ENCODE data around the gene MYH10. TPM values are rescaled to one million over a fixed set of nuclear protein-coding genes. Genes with fewer than 3 reads are reported as not detected.

The MYH10 gene
- total and polyA plus RNA-seq, 4 donors: 205 to 1,963 (median 819) TPM

DNA sequence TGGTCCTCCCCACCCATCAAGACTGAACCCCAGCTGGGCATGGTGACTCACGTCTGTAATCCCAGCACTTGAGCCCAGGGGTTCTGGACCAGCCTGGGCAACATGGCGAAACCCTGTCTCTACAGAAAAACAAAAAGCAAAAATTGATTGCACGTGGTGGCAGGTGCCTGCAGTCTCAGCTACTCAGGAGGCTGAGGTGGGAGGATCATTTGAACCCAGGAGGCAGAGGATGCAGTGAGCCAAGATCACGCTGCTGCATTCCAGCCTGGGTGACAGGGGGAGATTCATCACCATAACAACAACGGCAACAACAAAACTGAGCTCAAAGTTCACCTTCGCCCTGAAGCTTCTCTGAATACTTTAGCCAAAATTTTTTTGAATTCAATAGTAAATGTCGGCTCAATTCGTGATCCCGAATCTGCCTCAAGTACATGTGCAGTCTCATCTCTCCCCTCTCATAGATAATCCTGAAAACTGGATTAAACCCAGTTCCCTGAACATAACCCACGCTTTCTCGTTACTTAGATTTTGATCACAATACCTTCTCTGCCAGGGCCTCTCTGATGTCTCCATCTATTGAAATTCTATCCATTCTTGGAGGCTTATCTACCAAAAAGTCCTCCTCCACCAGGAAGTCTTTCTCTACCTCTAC is 13.5 kb upstream of the MYH10 start:
- intact Hi-C loops (cut with DNase I): no loop called here
- ATAC-seq (ENCODE audit: low FRiP score): no peak

DNA sequence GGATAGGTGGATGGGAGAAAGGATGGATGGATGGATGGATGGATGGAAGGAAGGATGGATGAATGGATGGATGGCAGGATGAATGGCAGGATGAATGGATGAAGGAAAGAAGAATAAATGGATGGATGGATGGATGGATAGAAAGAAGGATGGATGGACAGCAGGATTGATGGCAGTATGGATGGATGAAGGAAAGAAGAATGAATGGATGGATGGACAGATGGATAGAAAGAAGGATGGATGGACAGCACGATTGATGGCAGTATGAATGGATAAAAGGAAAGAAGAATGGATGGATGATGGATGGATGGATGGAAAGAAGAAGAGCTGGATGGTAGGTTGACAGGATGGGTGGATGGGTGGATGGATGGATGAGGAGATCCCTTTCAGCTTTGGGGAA is 9.2 kb upstream of the MYH10 start:
- Histone ChIP-seq H3K9me3 (ENCODE audit: control insufficient read depth, low read length) (no peaks in the 10 kb centered on the region), H3K27me3 (ENCODE audit: control insufficient read depth in 1 of 2, insufficient read depth in 2 of 2, low read length in 1 of 2) (no peaks in the 10 kb centered on the region), H3K4me3 (ENCODE audit: low read length in 2 of 2) (no peak overlapping the region), H3K4me1 (ENCODE audit: control insufficient read depth in 1 of 2, insufficient read depth in 2 of 2, low read length in 2 of 2) (no peaks in the 10 kb centered on the region), H3K36me3 (ENCODE audit: control insufficient read depth in 1 of 2, insufficient read depth in 2 of 2, low read length in 1 of 2) (no peaks in the 10 kb centered on the region), H3K27ac (ENCODE audit: low read depth in 1 of 2, low read length in 2 of 2) (no peak overlapping the region)
- no peak for ATAC-seq (ENCODE audit: low FRiP score)
- DNase-seq: no peak
- intact Hi-C loops (cut with DNase I): no loop called here
- 91 to 94% methylated on average over 1 of the region's 1 CpG for WGBS, 2 donors

More for the DNA sequence above, 13.5 kb upstream of the MYH10 start:
- Histone ChIP-seq H3K27me3 (ENCODE audit: control insufficient read depth in 1 of 2, insufficient read depth in 2 of 2, low read length in 1 of 2) (no peaks in the 10 kb centered on the region), H3K36me3 (ENCODE audit: control insufficient read depth in 1 of 2, insufficient read depth in 2 of 2, low read length in 1 of 2) (no peaks in the 10 kb centered on the region), H3K4me1 (ENCODE audit: control insufficient read depth in 1 of 2, insufficient read depth in 2 of 2, low read length in 2 of 2) (no peaks in the 10 kb centered on the region), H3K9me3 (ENCODE audit: control insufficient read depth, low read length) (no peaks in the 10 kb centered on the region), H3K4me3 (ENCODE audit: low read length in 2 of 2) (no peak overlapping the region), H3K27ac (ENCODE audit: low read depth in 1 of 2, low read length in 2 of 2) (no peak overlapping the region)
- 88 to 92% methylated on average over 11 of the region's 11 CpGs for WGBS, 2 donors
- DNase-seq: no peak

DNA sequence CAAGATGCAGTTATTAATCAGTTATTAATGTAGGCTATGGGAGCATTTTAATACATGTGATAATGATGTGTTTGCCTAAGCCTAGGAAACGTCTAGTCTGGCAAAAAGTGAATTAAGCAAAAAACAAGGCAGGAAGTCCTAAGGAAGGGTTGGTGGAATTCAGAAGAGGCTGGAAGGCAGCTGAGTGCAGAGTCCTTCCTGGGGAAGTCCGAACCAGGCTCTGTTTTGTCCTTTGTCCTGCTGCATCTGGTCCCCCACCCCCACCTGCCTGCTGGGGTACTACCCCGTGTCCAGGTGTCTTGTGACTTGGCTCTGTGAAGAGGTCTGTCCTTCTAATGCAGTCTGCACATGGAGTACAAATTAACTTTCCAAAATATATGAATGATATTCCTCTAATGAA is 1.5 kb upstream of the MYH10 start:
- ATAC-seq (ENCODE audit: low FRiP score): no peak
- intact Hi-C loops (cut with DNase I): loop anchor here (2.0 to 5.0 kb wide), 2 partner anchors 15 to 115 kb away; no protein-coding TSS in a partner anchor
- Histone ChIP-seq H3K36me3 (ENCODE audit: control insufficient read depth in 1 of 2, insufficient read depth in 2 of 2, low read length in 1 of 2) (no peaks in the 10 kb centered on the region), H3K9me3 (ENCODE audit: control insufficient read depth, low read length) (no peaks in the 10 kb centered on the region), H3K4me3 (ENCODE audit: low read length in 2 of 2) (no peak overlapping the region), H3K27me3 (ENCODE audit: control insufficient read depth in 1 of 2, insufficient read depth in 2 of 2, low read length in 1 of 2) (no peaks in the 10 kb centered on the region), H3K27ac (ENCODE audit: low read depth in 1 of 2, low read length in 2 of 2) (peak overlapping the region in 1 of 2 donors; percentile 43), H3K4me1 (ENCODE audit: control insufficient read depth in 1 of 2, insufficient read depth in 2 of 2, low read length in 2 of 2) (no peaks in the 10 kb centered on the region)
- no peak for DNase-seq
- 6 to 10% methylated on average over 3 of the region's 3 CpGs for WGBS, 2 donors

DNA sequence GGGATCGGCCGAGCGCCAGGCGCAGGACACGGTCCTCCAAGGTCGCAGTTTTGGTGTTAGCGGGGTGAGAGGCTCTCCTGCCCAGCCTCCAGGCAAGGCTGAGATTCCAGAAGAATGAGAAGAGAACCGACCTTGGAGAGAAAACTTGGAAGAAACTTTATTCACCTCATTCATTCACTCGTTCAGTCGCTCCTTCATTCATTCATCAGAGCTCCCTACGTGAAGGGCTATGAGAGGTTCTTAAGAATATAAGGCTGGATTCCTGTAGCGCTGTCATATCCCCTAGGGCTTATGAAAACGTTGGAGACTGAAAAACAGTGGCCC is 991 bp upstream of the MYH10 start:
- no peaks in the 10 kb centered on the region for H3K9me3 ChIP-seq (ENCODE audit: control insufficient read depth, low read length)
- ATAC-seq (ENCODE audit: low FRiP score): no peak
- H3K27me3 ChIP-seq (ENCODE audit: control insufficient read depth in 1 of 2, insufficient read depth in 2 of 2, low read length in 1 of 2): no peaks in the 10 kb centered on the region
- 0 to 1% methylated on average over 13 of the region's 13 CpGs for WGBS, 2 donors
- intact Hi-C loops (cut with DNase I): loop anchor here in 1 of 2 donors (2.0 to 5.0 kb wide), 3 partner anchors 17 to 116 kb away; no protein-coding TSS in a partner anchor
- peak overlapping the region; percentile 88 to 91 for H3K27ac ChIP-seq (ENCODE audit: low read depth in 1 of 2, low read length in 2 of 2)
- H3K36me3 ChIP-seq (ENCODE audit: control insufficient read depth in 1 of 2, insufficient read depth in 2 of 2, low read length in 1 of 2): no peaks in the 10 kb centered on the region
- H3K4me3 ChIP-seq (ENCODE audit: low read length in 2 of 2): peak overlapping the region; percentile 54 to 56
- no peak for DNase-seq
- H3K4me1 ChIP-seq (ENCODE audit: control insufficient read depth in 1 of 2, insufficient read depth in 2 of 2, low read length in 2 of 2): no peaks in the 10 kb centered on the region

DNA sequence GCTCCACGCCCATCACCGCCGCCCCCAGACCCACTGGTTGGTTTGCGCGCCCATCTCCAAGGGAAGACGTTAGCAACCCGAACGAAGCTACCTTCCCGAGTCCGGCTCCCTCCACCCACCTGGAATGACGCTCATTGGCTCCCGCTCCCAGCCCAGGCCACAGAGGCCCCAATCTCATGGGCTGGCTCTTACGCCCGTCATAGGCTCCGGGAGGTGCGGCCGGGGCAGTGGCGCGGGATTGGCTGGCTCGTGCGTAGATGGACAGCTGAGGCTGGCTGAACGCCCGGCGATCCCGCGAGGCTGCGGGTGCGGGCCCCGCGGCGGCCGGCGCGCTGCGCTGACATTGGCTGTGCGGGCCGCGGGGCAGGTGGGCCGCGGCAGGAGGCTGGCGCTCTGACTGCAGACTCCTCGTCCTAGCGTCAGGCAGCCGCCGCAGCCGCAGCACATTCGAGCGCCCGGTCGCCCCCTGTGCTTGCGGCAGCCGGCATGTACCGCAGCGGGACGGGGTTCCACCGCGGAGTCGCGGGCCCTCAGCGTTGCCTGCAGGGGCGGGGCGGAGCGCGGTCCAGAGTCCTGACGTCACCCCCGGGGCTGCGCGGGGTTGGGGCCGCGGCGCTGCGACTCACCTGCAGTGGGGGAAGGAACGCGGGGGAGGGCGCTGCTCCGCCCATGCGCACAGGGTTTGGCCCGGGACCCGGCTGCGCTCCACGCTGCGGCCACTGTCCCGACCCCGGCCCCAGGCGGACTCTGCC is 453 bp upstream of the MYH10 start:
- Histone ChIP-seq H3K9me3 (ENCODE audit: control insufficient read depth, low read length) (no peaks in the 10 kb centered on the region), H3K4me3 (ENCODE audit: low read length in 2 of 2) (peak overlapping the region; percentile 56 to 61), H3K36me3 (ENCODE audit: control insufficient read depth in 1 of 2, insufficient read depth in 2 of 2, low read length in 1 of 2) (no peaks in the 10 kb centered on the region), H3K27me3 (ENCODE audit: control insufficient read depth in 1 of 2, insufficient read depth in 2 of 2, low read length in 1 of 2) (no peaks in the 10 kb centered on the region), H3K4me1 (ENCODE audit: control insufficient read depth in 1 of 2, insufficient read depth in 2 of 2, low read length in 2 of 2) (no peaks in the 10 kb centered on the region), H3K27ac (ENCODE audit: low read depth in 1 of 2, low read length in 2 of 2) (peak overlapping the region; percentile 88 to 91)
- intact Hi-C loops (cut with DNase I): loop anchor here in 1 of 2 donors (2.0 to 5.0 kb wide), 3 partner anchors 18 to 116 kb away; no protein-coding TSS in a partner anchor
- peak; percentile 98 to 99 for DNase-seq
- peak; percentile 96 for ATAC-seq (ENCODE audit: low FRiP score)
- WGBS, 2 donors: 0 to 1% methylated on average over 67 to 85 of the region's 85 CpGs

DNA sequence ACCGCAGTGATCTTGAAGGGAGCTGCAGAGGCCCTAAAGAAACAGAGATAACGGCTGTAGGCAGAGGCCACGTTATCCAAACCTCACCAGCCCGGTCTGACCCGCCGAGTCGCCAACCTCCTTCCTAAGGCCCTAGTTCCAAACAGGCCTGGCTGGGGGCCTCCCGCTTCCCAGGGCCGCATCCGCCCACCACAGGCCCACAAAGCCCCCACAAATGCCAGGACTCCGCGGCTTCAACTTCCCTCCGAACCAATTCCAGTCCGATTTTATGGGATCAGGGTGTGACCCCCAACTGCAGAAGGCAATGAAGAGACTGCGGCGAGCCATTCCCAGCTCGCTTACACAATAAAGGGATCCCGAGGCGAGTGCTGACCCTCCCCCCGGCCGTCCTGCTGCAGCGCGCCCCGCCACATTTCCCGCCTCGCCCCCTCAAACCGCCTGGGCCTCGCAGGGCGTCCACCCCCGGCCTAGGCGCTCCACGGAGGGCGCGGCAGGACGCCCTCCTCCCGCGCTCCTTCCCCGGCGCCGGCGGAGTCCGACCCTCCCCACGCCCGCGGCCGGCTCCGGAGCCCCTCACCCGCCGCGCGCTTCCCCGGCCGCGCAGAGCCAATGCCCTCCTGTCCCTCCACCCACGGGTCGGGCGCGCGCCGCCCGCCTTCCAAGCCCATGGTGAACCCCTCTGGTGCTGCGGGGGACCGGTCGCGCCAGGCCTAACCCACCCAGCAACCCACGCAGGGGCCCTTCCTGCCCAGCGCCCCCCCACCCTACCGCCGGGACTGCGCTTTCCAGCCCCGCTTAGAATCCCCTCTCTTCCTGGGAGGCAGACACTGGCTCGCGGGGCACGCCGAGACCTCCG is 926 bp downstream of the MYH10 start:
- DNase-seq: peak; percentile 59 to 83
- ATAC-seq (ENCODE audit: low FRiP score): peak; percentile 42
- Histone ChIP-seq H3K9me3 (ENCODE audit: control insufficient read depth, low read length) (no peaks in the 10 kb centered on the region), H3K4me3 (ENCODE audit: low read length in 2 of 2) (peak overlapping the region; percentile 95 to 96), H3K27ac (ENCODE audit: low read depth in 1 of 2, low read length in 2 of 2) (peak overlapping the region; percentile 96 to 98), H3K4me1 (ENCODE audit: control insufficient read depth in 1 of 2, insufficient read depth in 2 of 2, low read length in 2 of 2) (no peaks in the 10 kb centered on the region), H3K36me3 (ENCODE audit: control insufficient read depth in 1 of 2, insufficient read depth in 2 of 2, low read length in 1 of 2) (no peaks in the 10 kb centered on the region), H3K27me3 (ENCODE audit: control insufficient read depth in 1 of 2, insufficient read depth in 2 of 2, low read length in 1 of 2) (no peaks in the 10 kb centered on the region)
- intact Hi-C loops (cut with DNase I): loop anchor here (2.0 to 5.0 kb wide), 3 partner anchors 19 to 118 kb away; no protein-coding TSS in a partner anchor
- WGBS, 2 donors: 0 to 1% methylated on average over 59 to 76 of the region's 76 CpGs

DNA sequence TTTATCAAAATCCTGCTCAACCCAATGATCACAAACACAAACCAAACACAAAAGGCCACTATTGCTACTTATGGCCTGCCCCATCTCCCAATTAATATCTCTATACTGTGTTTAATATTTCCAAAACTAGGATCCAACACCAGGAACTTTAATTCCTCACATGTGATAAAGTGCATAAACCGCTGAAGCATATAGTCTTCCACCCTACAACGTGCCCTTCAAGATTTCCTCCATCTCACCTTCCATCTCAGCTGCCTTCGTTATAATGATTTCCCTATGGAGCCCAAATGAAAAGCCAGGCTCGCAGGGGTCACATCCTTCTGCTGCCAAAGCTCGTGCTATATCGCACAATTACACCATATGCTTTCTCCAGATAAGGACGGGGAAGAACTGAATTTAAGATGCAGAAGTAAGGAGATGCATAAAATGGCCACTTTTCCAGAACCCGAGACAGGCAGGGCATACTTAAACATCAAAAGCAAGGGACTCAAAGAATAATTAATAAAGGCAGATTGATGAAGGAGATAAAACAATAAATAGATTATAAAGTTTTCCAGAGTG is 1.8 kb downstream of the MYH10 start:
- Histone ChIP-seq H3K27ac (ENCODE audit: low read depth in 1 of 2, low read length in 2 of 2) (peak overlapping the region; percentile 61 to 82), H3K9me3 (ENCODE audit: control insufficient read depth, low read length) (no peaks in the 10 kb centered on the region), H3K4me1 (ENCODE audit: control insufficient read depth in 1 of 2, insufficient read depth in 2 of 2, low read length in 2 of 2) (peaks cover 0 to 2% of the 10 kb centered on the region in 2 donors), H3K36me3 (ENCODE audit: control insufficient read depth in 1 of 2, insufficient read depth in 2 of 2, low read length in 1 of 2) (no peaks in the 10 kb centered on the region), H3K4me3 (ENCODE audit: low read length in 2 of 2) (peak overlapping the region; percentile 95 to 96), H3K27me3 (ENCODE audit: control insufficient read depth in 1 of 2, insufficient read depth in 2 of 2, low read length in 1 of 2) (no peaks in the 10 kb centered on the region)
- ATAC-seq (ENCODE audit: low FRiP score) (no peak), DNase-seq (no peak)
- 1 to 3% methylated on average over 8 of the region's 8 CpGs for WGBS, 2 donors
- intact Hi-C loops (cut with DNase I): loop anchor here in 1 of 2 donors (5.0 kb wide), 1 partner anchor 119 kb away; no protein-coding TSS in a partner anchor

DNA sequence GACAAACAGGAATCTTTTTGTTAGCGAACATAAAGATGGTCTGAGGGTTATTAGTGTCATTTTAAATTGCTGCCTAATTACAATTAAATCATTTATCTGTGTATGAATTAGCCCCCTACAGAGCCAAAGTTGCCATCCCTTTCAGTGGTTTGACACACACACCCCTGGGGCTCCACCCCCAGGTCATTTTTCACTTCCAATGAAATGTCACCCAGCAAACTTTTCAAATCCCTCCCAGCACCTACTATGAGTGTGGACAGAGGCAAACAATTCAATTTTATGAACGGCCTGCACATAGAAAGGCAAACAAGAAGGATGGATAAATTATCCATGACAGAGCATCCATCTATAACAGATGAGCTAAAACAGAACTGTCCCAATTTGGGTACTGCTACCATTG is 2.4 kb downstream of the MYH10 start:
- no peak for DNase-seq

More for the DNA sequence above, 2.4 kb downstream of the MYH10 start:
- Histone ChIP-seq H3K9me3 (ENCODE audit: control insufficient read depth, low read length) (no peaks in the 10 kb centered on the region), H3K27ac (ENCODE audit: low read depth in 1 of 2, low read length in 2 of 2) (peak overlapping the region; percentile 61 to 82), H3K4me3 (ENCODE audit: low read length in 2 of 2) (peak overlapping the region; percentile 95 to 96), H3K27me3 (ENCODE audit: control insufficient read depth in 1 of 2, insufficient read depth in 2 of 2, low read length in 1 of 2) (no peaks in the 10 kb centered on the region), H3K4me1 (ENCODE audit: control insufficient read depth in 1 of 2, insufficient read depth in 2 of 2, low read length in 2 of 2) (peaks cover 0 to 3% of the 10 kb centered on the region in 2 donors), H3K36me3 (ENCODE audit: control insufficient read depth in 1 of 2, insufficient read depth in 2 of 2, low read length in 1 of 2) (no peaks in the 10 kb centered on the region)
- 3 to 6% methylated on average over 2 of the region's 2 CpGs for WGBS, 2 donors
- intact Hi-C loops (cut with DNase I): loop anchor here in 1 of 2 donors (5.0 kb wide), 1 partner anchor 119 kb away; no protein-coding TSS in a partner anchor
- ATAC-seq (ENCODE audit: low FRiP score): no peak

Measured in aorta (tissue), 5 donors.